Dermis microvascular lymphatic vessel endothelial cell (primary cell): ENCODE results near the gene GPR155. TPM values are rescaled to one million over a fixed set of nuclear protein-coding genes. Genes with fewer than 3 reads are reported as not detected.
"Not testable (repeated sequence)": the region's sequence is repeated elsewhere in the genome, so short reads cannot be mapped to it uniquely, and the experiment has no call there.

Source experiments
- DNase-seq, 2 donors: peaks; one replicate each; pipeline versions ENCODE4 v3.0.0 to v3.0.0-alpha.2; 2010; ENCODE audit warnings: low read depth in 2 of 2
- total RNA-seq: library from RNA; depleted of rRNA; stranded (reverse); fragments of >200 nt; gene quantifications from 2 replicates; pipeline ENCODE4 v1.2.1, GENCODE V29; 2014

GPR155 gene
- total RNA-seq, 1 donor from 2014 or later = 0.77 TPM

DNA sequence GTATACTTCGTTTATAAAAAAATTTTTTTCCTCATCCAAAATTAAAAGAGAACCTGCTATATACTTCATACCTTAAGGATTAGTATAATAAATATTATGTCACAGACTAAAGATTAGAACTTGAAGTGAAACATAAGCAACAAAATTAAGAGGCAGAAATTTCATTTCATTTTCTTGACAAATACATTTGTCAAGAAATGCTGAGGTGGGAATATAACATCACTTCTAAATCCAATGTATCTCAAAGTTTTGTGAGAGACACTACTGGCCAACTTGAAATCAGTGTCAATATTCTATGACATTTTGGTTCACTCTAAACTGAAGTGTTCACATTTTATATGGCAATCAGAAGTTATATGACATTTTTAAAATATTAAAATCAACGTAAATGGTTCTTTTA lies 47.5 kb downstream of the GPR155 start:
- no peak for DNase-seq

DNA sequence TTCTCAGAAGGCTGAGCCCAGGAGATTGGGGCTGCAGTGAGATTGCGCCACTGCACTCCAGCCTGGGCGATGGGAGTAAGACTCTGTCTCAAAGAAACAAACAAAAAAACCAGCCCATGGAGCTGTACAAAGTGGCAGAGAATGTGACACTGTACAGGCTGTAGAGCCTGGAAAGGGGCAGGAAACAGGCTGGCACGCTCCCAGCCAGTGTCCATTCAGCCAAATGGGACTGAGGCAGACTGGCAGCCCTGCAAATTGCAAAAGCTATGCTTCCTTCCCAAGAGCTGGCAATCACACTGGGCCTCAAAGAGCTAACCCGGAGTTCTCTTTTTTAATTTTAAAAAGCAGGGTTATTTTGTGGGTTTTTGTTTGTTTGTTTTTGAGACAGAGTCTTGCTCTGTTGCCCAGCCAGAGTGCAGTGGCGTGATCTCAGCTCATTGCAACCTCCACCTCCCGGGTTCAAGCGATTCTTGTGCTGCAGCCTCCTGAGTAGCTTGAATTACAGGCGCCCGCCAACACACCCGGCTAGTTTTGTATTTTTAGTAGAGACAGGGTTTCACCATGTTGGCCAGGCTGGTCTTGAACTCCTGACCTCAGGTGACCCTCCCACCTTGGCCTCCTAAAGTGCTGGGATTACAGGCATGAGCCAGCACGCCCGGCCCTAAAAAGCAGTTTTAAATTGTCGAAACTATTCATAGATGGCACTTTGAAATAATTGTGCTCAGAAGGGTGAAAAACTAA lies 48.5 kb downstream of the GPR155 start:
- peak; percentile 41 to 49 for DNase-seq

DNA sequence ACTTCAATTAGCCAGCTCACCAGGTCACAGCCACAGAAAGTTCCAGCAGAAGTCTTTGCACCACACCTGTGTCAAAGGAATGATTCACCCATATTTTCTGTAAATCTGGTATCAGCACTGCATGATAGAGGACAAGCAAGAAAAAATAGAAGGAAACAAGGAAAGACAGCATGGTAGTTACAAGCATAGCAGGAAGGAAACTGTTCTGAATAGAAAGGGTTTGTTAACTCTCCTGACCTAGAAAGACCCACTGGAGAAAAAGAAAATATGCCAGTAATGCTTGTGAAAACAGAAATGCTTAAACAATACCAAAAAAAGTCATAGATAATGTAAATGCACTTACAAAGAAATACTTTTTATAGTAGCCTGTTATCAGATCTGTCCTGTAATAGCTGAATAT lies 50.5 kb downstream of the GPR155 start:
- peak in 1 of 2 donors; percentile 62 for DNase-seq

DNA sequence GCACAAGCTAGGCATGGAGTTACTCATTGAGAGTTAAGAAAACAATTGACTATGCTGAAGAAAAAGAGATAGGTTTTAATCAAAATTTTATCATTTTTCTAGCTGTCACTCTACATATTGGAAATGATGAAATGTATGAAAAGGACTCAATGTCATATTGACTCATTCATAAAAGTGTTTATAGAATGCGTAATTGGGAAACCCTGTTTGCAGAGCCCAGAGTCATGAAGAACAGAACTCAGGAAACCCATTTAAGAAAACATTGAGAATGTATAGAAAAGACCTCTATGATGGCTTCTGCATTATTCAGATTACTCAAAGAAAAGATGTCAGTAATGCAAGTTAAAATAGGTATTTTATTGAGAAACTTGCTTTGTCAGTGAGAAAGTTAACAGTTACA lies 54.9 kb downstream of the GPR155 start:
- no peak for DNase-seq

DNA sequence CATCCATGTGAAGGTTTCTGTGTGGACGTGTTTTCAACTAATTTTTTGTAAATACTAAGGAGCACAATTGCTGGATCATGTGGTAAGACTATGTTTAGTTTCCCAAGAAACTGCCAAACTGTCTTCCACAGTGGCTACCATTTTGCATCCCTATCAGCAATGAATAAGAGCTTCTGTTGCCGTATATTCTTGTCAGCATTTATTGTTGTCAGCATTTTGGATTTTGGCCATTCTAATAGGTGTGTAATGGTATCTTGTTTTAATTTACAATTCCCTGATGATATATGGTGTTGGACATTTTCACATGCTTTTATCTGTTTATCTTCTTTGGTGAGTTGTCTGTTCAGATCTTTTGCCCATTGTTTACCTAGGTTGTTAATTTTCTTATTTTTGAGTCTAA lies 56.8 kb downstream of the GPR155 start:
- no peak for DNase-seq

DNA sequence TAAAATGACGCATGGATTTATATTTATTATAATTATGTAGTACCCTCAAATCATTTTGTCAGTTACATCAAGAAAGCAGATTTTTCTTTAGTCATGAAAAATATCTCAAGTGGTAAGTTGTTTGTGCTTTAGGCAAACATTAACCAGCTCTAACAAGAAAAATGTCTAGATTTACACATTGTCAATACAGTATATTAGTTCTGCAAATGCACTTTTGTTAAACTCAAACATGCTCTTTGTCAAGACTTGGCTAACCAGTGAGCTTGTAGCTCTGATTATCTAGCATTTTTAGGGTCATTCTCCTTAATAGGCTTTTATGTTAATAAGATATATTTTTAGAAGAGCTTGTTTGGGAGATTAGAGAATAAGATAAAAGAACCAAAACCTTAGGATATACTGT lies 58.6 kb downstream of the GPR155 start:
- no peak for DNase-seq

DNA sequence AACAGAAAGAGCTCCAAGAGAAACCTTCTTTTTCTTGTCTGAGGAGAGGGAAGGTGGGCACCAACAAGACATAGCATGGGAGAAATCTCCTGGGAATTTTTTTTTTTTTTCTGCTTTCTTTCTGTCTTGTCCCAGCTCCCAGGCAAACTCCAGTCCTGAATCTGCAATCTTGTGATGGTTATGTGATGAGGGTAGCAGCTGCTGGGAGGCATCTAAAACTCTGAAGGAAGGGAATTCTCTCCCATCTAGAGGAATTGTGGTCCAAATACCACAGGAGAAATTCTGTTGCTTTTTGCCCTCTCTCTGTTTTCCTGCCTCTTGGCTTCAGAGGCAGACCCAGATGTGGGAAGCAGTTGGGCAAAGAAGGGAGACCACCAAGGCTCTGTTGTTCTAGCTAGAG lies 74.6 kb downstream of the GPR155 start:
- DNase-seq = no peak

DNA sequence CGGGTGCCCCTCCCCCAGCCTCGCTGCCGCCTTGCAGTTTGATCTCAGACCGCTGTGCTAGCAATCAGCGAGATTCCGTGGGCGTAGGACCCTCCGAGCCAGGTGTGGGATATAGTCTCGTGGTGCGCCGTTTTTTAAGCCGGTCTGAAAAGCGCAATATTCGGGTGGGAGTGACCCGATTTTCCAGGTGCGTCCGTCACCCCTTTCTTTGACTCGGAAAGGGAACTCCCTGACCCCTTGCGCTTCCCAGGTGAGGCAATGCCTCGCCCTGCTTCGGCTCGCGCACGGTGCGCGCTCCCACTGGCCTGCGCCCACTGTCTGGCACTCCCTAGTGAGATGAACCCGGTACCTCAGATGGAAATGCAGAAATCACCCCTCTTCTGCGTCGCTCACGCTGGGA lies 76.8 kb downstream of the GPR155 start:
- not testable (repeated sequence) for DNase-seq

DNA sequence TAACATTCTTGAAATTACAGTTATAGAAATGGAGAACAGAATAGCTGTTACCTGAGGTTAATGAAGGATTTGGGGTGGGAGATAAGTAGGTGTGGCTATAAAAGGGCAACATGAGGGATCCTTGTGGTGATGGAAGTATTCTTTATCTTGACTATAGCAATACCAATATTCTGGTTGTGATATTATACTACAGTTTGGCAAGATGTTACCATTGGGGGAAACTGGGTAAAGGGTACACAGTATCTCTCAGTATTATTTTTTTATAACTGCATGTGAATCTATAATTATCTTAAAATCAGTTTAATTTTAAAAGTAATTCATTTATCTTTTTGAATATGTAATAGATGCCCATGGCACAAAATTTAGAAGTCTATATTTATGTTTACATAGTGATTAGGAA lies 83.2 kb downstream of the GPR155 start:
- DNase-seq = no peak

DNA sequence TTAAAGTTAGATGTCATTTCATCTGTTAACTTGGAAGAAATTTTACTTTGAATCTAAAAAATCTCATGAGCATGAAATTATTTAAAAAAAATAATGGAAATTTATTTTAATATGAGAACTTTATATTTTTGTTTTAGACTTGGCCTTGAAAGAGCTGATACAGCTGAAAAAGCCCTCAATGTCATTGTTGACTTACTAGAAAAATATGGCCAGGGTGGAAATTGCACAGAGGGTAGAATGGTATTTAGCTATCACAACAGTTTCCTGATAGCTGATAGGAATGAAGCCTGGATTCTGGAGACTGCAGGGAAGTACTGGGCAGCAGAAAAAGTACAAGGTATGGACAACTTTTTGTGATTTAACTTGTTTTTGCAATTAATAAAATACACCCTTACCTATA lies 86.0 kb downstream of the GPR155 start:
- no peak for DNase-seq

DNA sequence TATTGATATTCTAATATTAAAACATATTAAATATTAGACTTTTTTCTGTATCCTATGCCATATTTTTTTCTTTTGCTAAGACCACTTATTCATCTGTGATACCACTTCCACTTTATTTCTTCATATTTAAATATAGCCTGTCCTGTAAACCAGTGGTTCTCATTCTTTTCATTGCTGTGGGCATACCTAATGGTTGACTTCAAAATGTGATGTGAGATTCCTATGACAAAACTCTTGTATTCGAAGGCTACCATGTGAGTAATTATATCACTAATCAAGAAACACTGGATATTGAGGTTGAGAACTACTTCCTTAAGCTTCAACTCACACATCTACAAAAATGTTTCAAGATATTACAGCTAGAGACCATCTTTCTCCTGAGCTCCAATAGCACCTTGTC lies 87.7 kb downstream of the GPR155 start:
- DNase-seq = no peak

DNA sequence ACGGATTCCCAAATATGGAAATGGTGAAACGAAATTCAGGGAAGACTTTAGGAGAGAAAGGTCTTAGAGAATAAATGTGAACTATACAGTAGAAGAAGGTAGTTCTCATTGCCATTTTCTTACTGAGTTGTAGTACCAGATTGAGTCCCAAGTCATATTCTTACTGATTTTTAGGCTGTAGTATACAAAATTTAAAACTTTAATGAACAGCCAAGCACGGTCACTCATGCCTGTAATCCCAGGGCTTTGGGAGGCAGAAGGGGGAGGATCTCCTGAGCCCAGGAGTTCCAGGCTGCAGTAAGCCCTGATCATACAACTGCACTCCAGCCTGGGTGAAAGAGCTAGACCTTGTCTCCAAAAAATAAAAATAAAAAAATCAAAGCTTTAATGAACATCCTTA lies 89.1 kb downstream of the GPR155 start:
- DNase-seq = no peak

DNA sequence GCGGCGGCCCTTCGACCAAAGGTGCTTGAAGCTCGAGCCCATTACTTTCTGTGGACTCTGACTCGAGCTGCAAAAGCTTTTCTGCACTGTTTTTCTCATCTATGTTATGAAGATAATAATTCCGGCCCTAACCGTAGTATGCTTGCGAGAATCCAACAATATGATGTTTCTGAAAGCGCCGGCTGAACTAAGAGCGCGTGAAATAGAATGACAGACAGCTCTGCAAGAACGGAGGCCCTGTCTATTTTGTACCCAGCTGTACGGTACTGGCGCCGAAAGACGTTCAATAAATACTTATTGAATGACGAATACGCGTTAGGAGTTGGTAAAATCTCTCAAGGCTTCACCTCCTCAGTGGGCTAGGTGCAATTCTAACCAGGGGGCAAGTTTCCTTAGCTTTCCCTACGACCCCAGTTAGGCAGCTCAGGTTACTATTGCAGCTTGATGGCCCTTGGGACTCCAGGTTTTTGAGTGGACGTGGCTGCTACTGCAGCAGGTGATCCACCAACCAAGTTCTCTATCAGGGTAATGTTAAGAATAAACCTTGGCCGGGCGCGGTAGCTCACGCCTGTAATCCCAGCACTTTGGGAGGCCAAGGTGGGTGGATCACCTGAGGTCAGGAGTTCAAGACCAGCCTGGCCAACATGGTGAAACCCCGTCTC lies 90.7 kb downstream of the GPR155 start:
- peak in 1 of 2 donors; percentile 35 for DNase-seq

DNA sequence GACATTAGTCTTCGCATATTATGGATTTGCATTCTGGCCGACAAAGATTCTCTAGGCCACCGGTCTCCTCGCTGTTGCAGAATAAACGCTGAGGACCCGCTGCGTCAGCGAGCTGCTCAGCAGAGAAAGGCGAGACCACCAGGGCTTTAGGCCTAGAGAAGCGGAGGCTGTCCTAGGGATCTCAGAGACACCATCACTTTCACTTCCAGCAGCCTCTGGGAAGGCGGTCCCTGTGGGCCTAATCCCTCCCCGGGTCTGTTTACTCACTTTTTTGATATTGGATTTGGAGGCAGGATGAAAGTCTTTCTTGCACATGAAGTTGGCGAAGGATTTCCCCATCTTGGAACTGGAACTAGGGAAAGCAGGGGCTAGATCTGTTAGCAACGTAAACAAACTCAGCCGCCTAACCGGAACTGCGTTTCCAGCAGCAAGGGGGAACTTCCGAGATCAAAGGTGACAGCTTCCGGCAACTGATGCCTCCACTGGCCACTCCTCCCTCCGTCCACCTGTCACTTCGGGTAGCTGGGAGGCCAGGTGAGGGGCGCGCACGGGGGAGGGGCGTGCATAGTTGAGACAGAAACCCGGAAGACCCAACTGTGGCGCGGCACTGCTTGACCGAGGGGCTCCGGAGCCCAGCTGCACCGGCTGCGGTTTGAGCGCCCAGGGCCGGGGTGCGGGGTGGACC lies 91.4 kb downstream of the GPR155 start, which contains the start of gene SCRN3:
TSS of gene SCRN3 (plus strand) at position 447 of the 685 bp plus-strand sequence. CDS start 2,554 bp downstream, outside the sequence.
- DNase-seq = peak; percentile 60 to 82

DNA sequence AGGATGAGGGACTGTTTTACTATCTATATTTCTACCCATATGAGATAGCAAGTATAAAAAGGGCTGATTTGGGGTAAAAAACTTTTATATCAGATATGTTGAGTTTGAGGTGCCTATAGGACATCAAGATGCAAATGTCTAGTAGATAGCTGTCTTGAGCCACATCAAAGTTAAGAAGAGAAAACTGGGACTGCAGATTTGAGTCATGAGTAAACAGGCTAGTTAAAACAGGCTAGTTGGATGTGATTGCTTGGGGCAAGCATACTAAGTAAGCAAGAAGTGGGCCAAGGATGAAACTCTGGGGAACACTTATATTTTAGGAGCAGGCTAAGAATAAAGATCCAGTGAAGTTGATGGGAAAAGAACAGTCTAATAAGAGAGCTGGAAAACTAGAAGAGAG lies 94.1 kb downstream of the GPR155 start:
- no peak for DNase-seq

DNA sequence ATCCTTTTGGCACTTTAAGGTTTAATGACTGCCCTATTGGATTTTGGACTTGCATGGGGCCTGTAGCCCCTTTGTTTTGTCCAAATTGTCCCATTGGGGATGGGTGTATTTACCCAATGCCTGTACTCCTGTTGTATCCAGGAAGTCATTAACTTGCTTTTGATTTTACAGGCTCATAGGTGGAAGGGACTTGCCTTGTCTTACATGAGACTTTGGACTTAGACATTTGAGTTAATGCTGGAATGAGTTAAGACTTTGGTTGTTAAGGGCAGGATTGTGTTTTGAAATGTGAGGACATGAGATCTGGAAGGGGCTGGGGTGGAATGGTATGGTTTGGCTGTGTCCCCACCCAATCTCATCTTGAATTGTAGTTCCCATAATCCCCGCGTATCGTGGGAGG lies 96.5 kb downstream of the GPR155 start:
- not testable (repeated sequence) for DNase-seq

DNA sequence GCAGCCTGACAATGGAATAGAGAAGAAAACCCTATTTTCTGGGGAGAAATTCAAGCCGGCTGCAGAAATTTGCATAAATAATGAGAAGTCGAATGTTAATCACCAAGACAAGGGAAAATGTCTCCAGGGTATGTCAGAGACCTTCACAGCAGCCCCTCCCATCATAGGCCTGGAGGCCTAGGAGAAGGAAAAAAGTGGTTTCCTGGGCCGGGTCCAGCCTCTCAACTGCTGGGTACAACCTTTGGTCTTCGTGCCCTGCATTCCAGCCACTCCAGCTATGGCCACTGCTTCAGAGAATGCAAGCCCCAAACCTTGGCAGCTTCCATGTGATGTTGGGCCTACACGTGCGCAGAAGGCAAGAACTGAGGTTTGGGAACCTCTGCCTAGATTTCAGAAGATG lies 97.3 kb downstream of the GPR155 start:
- no peak for DNase-seq

DNA sequence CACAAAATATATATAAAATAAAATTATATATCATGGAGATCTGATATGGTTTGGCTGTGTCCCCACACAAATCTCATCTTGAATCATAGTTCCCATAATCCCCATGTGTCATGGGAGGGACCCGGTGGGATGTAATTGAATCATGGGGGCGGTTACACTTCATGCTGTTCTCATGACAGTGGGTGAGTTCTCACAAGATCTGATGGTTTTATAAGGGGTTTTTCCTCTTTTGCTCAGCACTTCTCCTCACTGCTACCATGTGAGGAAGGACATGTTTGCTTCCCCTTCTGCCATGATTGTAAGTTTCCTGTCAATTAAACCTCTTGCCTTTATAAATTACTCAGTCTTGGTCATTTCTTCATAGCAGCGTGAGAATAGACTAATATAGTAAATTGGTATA lies 98.1 kb downstream of the GPR155 start:
- not testable (repeated sequence) for DNase-seq

DNA sequence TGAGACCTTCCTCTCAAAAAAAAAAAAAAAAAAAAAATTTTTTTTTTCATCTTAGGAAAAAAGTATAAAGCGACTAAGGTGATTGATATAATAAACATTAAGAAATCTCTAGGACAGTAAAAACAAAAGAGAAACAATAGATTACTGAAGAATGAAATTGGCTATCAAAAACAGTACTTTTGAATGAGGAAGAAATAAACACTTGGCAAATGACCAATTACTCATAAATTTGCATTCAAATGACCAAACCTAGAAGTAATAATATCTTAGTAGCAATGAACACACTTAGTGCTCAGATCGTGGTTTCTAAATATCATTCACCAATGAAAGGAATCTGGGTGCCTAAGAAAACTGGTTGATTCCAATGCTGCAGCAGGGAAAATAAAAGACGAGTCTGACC lies 101.6 kb downstream of the GPR155 start:
- DNase-seq = no peak

DNA sequence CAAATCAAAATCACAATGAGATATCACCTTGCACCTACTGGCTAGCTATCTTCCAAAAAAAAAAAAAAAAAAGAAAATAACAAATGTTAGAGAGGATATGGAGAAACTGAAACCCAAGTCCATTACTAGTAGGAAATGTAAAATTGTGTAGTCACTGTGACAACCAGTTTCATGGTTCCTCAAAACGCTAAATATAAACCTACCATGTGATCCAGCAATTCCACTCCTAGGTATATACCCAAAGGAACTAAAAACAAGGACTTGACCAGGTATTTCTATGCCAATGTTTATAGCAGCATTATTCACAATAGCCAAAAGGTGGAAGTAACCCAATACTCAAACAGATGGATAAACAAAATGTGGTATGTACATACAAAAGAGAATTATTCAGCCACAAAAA lies 103.0 kb downstream of the GPR155 start:
- DNase-seq = no peak
